ENCODE data around the gene RFTN1. TPM values are rescaled to one million over a fixed set of nuclear protein-coding genes. Genes with fewer than 3 reads are reported as not detected.

The RFTN1 gene
- total and polyA plus RNA-seq, 2 donors (not counting 3 experiments of a cell fraction or from before 2014, with no cell fraction given), result 40.3 to 43.3 TPM

DNA sequence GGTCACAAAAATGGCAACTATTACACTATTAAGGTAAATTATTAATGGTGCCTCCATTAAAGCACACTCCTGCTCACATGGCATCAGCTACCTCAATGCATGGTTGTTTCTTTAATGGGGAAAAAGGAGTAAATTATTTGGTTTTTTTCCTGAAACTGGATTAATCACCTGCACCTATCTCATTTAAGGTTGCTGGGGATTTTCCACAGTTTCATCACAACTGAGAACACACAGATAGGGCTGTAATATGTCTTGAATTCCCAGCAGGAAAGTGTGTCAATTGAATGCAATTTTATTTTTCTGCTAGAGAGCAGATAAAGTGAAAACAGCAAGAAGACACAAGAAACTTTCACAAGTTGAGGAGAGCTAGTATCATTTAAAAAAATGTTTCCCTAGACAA, 36.4 kb downstream of the RFTN1 start:
- H3K9ac ChIP-seq (replicated peaks; ENCODE audit: extremely low read depth, insufficient read depth, low read length), result no peak overlapping the region
- no peaks in the 10 kb centered on the region for H3K36me3 ChIP-seq (ENCODE audit: control insufficient read depth in 2 of 2, extremely low read depth in 1 of 2, insufficient read depth in 2 of 2, low read length in 2 of 2)
- CTCF ChIA-PET, result interaction anchor here (0.7 to 3.4 kb wide), 10 partner anchors 9 to 209 kb away, joined by 3 to 14 read pairs (median 4); no protein-coding TSS in a partner anchor
- TF ChIP-seq MYC (IDR thresholded peaks at IDR 0.05; ENCODE audit: low read depth, low read length) (no peak), JUN (IDR thresholded peaks at IDR 0.05; ENCODE audit: borderline replicate concordance, insufficient read depth, insufficient read length, low read depth) (no peak), POLR2A (IDR thresholded peaks at IDR 0.05; ENCODE audit: low read depth, low read length) (no peak), FOS (IDR thresholded peaks at IDR 0.05; ENCODE audit: borderline replicate concordance, insufficient read depth, low read length) (no peak), POLR2AphosphoS5 (IDR thresholded peaks at IDR 0.05; ENCODE audit: insufficient read depth, low read depth, low read length) (no peak), GATA2 (IDR thresholded peaks at IDR 0.05; ENCODE audit: insufficient read depth, insufficient read length, low read depth, low read length) (no peak), EZH2 (IDR thresholded peaks at IDR 0.05; ENCODE audit: borderline replicate concordance, low read depth, low read length, severe bottlenecking) (no peak)
- TF ChIP-seq, protein P1, sequence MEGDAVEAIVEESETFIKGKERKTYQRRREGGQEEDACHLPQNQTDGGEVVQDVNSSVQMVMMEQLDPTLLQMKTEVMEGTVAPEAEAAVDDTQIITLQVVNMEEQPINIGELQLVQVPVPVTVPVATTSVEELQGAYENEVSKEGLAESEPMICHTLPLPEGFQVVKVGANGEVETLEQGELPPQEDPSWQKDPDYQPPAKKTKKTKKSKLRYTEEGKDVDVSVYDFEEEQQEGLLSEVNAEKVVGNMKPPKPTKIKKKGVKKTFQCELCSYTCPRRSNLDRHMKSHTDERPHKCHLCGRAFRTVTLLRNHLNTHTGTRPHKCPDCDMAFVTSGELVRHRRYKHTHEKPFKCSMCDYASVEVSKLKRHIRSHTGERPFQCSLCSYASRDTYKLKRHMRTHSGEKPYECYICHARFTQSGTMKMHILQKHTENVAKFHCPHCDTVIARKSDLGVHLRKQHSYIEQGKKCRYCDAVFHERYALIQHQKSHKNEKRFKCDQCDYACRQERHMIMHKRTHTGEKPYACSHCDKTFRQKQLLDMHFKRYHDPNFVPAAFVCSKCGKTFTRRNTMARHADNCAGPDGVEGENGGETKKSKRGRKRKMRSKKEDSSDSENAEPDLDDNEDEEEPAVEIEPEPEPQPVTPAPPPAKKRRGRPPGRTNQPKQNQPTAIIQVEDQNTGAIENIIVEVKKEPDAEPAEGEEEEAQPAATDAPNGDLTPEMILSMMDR (IDR thresholded peaks at IDR 0.05; ENCODE audit: extremely low read depth in 1 of 2, insufficient read depth in 1 of 2, low read depth in 1 of 2, low read length in 2 of 2), result no peak
- TF ChIP-seq, protein P2, sequence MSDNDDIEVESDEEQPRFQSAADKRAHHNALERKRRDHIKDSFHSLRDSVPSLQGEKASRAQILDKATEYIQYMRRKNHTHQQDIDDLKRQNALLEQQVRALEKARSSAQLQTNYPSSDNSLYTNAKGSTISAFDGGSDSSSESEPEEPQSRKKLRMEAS (IDR thresholded peaks at IDR 0.05; ENCODE audit: insufficient read depth, insufficient read length), result no peak
- dilution Hi-C loops (cut with MboI; ENCODE audit: extremely low pct_ligation_motif_present, low sequenced_read_pairs), result no loop called here
- no TSS peak for BruUV-seq (replicated peaks)
- H3K9me1 ChIP-seq (replicated peaks; ENCODE audit: control insufficient read depth, extremely low read depth, insufficient read depth, low read length), result no peaks in the 10 kb centered on the region
- no peak overlapping the region for H2AFZ ChIP-seq (ENCODE audit: low read depth, low read length)
- no peak overlapping the region for H3K4me3 ChIP-seq (replicated peaks in 1 of 3; ENCODE audit: insufficient read depth in 1 of 3, low read depth in 1 of 3, low read length in 3 of 3)
- H4K20me1 ChIP-seq (replicated peaks; ENCODE audit: control insufficient read depth, extremely low read depth, insufficient read depth, low read length), result no peaks in the 10 kb centered on the region
- DNase-seq (ENCODE audit: low read depth, low spot score) (no peak), FAIRE-seq (no peak)
- no peaks in the 10 kb centered on the region for H3K27me3 ChIP-seq (ENCODE audit: control insufficient read depth in 2 of 2, insufficient read depth in 2 of 2, low read length in 2 of 2)
- peak overlapping the region; percentile 1 for H3K27ac ChIP-seq (ENCODE audit: insufficient read depth, low read depth, low read length)
- H3K9me3 ChIP-seq (replicated peaks; ENCODE audit: control insufficient read depth, insufficient read depth, low read length), result no peaks in the 10 kb centered on the region
- peaks cover 54% of the 10 kb centered on the region for H3K4me1 ChIP-seq (ENCODE audit: control insufficient read depth, extremely low read depth, insufficient read depth, low read length)
- intact Hi-C loops (cut with micrococcal nuclease), result loop anchor here (2.0 kb wide), 1 partner anchor 28 kb away; no protein-coding TSS in a partner anchor
- POLR2A ChIA-PET, result interaction anchor here (0.7 kb wide), 1 partner anchor 35 kb away, joined by 3 read pairs; no protein-coding TSS in a partner anchor
- peaks cover 3% of the 10 kb centered on the region for H3K79me2 ChIP-seq (ENCODE audit: control insufficient read depth, insufficient read depth, low read length)
- peak overlapping the region; percentile 3 for H3K4me2 ChIP-seq (ENCODE audit: insufficient read depth, low read length)
